ENCODE results near the gene VPS8.

The VPS8 gene

DNA sequence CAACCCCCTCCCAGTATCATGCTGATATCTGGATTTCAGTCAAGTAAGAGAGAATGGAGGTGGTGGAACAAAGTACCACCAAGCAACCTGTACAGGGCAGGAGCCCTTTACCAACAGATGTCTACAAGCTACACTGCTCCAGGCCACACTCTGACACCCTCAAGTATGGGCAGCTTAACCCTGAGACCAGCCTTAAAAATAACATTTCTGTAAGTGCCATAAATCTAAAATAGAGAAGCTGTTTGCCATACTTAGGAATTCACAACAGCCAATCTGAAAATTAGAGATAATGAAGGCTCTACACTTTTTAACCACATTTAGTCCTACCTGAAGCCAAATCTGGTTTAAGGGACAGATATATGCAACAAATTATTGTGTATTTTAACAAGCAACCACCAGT lies 281.1 kb downstream of the VPS8 start:
- DNase-seq (ENCODE audit: low spot score), result no peak

DNA sequence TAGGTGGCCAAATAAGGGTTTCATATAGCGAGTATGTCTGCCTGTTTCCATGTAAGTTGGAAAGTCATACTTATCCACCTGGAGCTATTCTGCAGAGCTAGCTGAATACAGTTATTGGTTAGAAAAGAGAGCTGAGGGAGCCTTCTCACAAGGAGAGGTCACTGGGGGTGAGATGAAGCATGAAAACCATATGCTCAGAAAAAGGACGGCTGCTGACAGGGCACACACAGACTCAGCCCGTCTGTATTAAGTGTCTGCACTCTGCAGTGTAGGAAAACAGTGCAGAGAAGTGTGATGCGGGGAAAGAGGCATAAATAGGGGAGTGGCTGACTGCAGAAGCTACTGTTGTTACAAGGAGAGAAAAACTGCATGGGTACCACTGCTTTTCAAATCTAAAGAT lies 282.7 kb downstream of the VPS8 start:
- DNase-seq (ENCODE audit: low spot score), result no peak

Measured in hematopoietic multipotent progenitor cell treated with erythropoietin and hydrocortisone succinate and interleukin-3 and kit ligand, for 17 days (in vitro differentiated cells).